ENCODE data around the gene CHST4. TPM values are rescaled to one million over a fixed set of nuclear protein-coding genes. Genes with fewer than 3 reads are reported as not detected.
A peak's percentile ranks its signal among the peaks of the same experiment; 100 is the strongest.

Gene CHST4
- total and polyA plus RNA-seq, 2 donors (not counting 3 experiments of a cell fraction or from before 2014, with no cell fraction given) = not detected

GRCh38 chr16:71484006-71484893 is 42.0 kb upstream of the CHST4 start:
- Histone ChIP-seq H3K4me3 (replicated peaks in 1 of 3; ENCODE audit: insufficient read depth in 1 of 3, low read depth in 1 of 3, low read length in 3 of 3) (peak overlapping the region; percentile 16 to 80 (median 67)), H3K27ac (ENCODE audit: insufficient read depth, low read depth, low read length) (peak overlapping the region; percentile 76), H3K9ac (replicated peaks; ENCODE audit: extremely low read depth, insufficient read depth, low read length) (peak overlapping the region; percentile 90), H2AFZ (ENCODE audit: low read depth, low read length) (peak overlapping the region; percentile 94), H3K79me2 (ENCODE audit: control insufficient read depth, insufficient read depth, low read length) (no peaks in the 10 kb centered on the region), H3K36me3 (ENCODE audit: control insufficient read depth in 2 of 2, extremely low read depth in 1 of 2, insufficient read depth in 2 of 2, low read length in 2 of 2) (no peaks in the 10 kb centered on the region), H3K9me1 (replicated peaks; ENCODE audit: control insufficient read depth, extremely low read depth, insufficient read depth, low read length) (no peaks in the 10 kb centered on the region), H3K4me1 (ENCODE audit: control insufficient read depth, extremely low read depth, insufficient read depth, low read length) (peaks cover 4% of the 10 kb centered on the region), H3K27me3 (ENCODE audit: control insufficient read depth in 2 of 2, insufficient read depth in 2 of 2, low read length in 2 of 2) (no peaks in the 10 kb centered on the region), H3K9me3 (replicated peaks; ENCODE audit: control insufficient read depth, insufficient read depth, low read length) (no peaks in the 10 kb centered on the region), H4K20me1 (replicated peaks; ENCODE audit: control insufficient read depth, extremely low read depth, insufficient read depth, low read length) (no peaks in the 10 kb centered on the region), H3K4me2 (ENCODE audit: insufficient read depth, low read length) (peak overlapping the region; percentile 93)
- DNase-seq (ENCODE audit: low read depth, low spot score) (peak; percentile 88), FAIRE-seq (peak; percentile 100)
- CTCF ChIA-PET = interaction anchor here (1.1 to 1.4 kb wide), 4 partner anchors 15 to 72 kb away, joined by 4 to 7 read pairs (median 6); partner anchors contain the start of gene ZNF23
- BruUV-seq (replicated peaks) = TSS peak; percentile 83
- intact Hi-C loops (cut with micrococcal nuclease) (loop anchor here (1.0 to 5.0 kb wide), 2 partner anchors 22 to 128 kb away; partner anchors contain the start of gene ZNF23), dilution Hi-C loops (cut with MboI; ENCODE audit: extremely low pct_ligation_motif_present, low sequenced_read_pairs) (no loop called here)
- POLR2A ChIA-PET = interaction anchor here (0.6 to 1.4 kb wide), 3 partner anchors 22 to 151 kb away, joined by 4 to 8 read pairs (median 5); partner anchors contain the start of gene ZNF23
- no peak for TF ChIP-seq CTCF (IDR thresholded peaks at IDR 0.05; ENCODE audit: extremely low read depth in 1 of 2, insufficient read depth in 1 of 2, low read depth in 1 of 2, low read length in 2 of 2)
- peak; percentile 70 for TF ChIP-seq POLR2A (IDR thresholded peaks at IDR 0.05; ENCODE audit: low read depth, low read length)
- peak; percentile 61 for TF ChIP-seq POLR2AphosphoS5 (IDR thresholded peaks at IDR 0.05; ENCODE audit: insufficient read depth, low read depth, low read length)

- ChIA-PET CTCF (interaction anchor here (1.4 to 2.5 kb wide), 2 partner anchors 10 kb away, joined by 5 to 12 read pairs; no protein-coding TSS in a partner anchor), POLR2A (no interaction called here)
- dilution Hi-C loops (cut with MboI; ENCODE audit: extremely low pct_ligation_motif_present, low sequenced_read_pairs) = no loop called here
Measured at GRCh38 chr16:71489122-71489521, 37.1 kb upstream of the CHST4 start, which contains the start of gene ZNF19. TSS of gene ZNF19 (minus strand) at chr16:71489324. CDS start at chr16:71482114, 7,210 bp downstream.

More at GRCh38 chr16:71489122-71489521, 37.1 kb upstream of the CHST4 start, which contains the start of gene ZNF19:
- H3K9me1 ChIP-seq (replicated peaks; ENCODE audit: control insufficient read depth, extremely low read depth, insufficient read depth, low read length) = no peaks in the 10 kb centered on the region
- no peak for FAIRE-seq
- BruUV-seq (replicated peaks) = no TSS peak
- no peak for DNase-seq (ENCODE audit: low read depth, low spot score)
- H3K79me2 ChIP-seq (ENCODE audit: control insufficient read depth, insufficient read depth, low read length) = no peaks in the 10 kb centered on the region
- H3K27me3 ChIP-seq (ENCODE audit: control insufficient read depth in 2 of 2, insufficient read depth in 2 of 2, low read length in 2 of 2) = peaks cover 0 to 5% of the 10 kb centered on the region in 2 experiments
- no peak within 1 kb of the TSS for H3K4me2 ChIP-seq (ENCODE audit: insufficient read depth, low read length)
- no peaks in the 10 kb centered on the region for H3K36me3 ChIP-seq (ENCODE audit: control insufficient read depth in 2 of 2, extremely low read depth in 1 of 2, insufficient read depth in 2 of 2, low read length in 2 of 2)
- H3K4me3 ChIP-seq (replicated peaks in 1 of 3; ENCODE audit: insufficient read depth in 1 of 3, low read depth in 1 of 3, low read length in 3 of 3) = no peak within 1 kb of the TSS
- no peak within 1 kb of the TSS for H3K9ac ChIP-seq (replicated peaks; ENCODE audit: extremely low read depth, insufficient read depth, low read length)
- H2AFZ ChIP-seq (ENCODE audit: low read depth, low read length) = no peak within 1 kb of the TSS
- no peaks in the 10 kb centered on the region for H4K20me1 ChIP-seq (replicated peaks; ENCODE audit: control insufficient read depth, extremely low read depth, insufficient read depth, low read length)
- TF ChIP-seq POLR2AphosphoS5 (IDR thresholded peaks at IDR 0.05; ENCODE audit: insufficient read depth, low read depth, low read length) (no peak), FOS (IDR thresholded peaks at IDR 0.05; ENCODE audit: borderline replicate concordance, insufficient read depth, low read length) (no peak), CTCF (IDR thresholded peaks at IDR 0.05; ENCODE audit: extremely low read depth in 1 of 2, insufficient read depth in 1 of 2, low read depth in 1 of 2, low read length in 2 of 2) (no peak), MAX (IDR thresholded peaks at IDR 0.05; ENCODE audit: insufficient read depth, insufficient read length) (no peak), MYC (IDR thresholded peaks at IDR 0.05; ENCODE audit: low read depth, low read length) (no peak), POLR2A (IDR thresholded peaks at IDR 0.05; ENCODE audit: low read depth, low read length) (no peak), EZH2 (IDR thresholded peaks at IDR 0.05; ENCODE audit: borderline replicate concordance, low read depth, low read length, severe bottlenecking) (no peak), GATA2 (IDR thresholded peaks at IDR 0.05; ENCODE audit: insufficient read depth, insufficient read length, low read depth, low read length) (no peak), JUN (IDR thresholded peaks at IDR 0.05; ENCODE audit: borderline replicate concordance, insufficient read depth, insufficient read length, low read depth) (no peak)
- intact Hi-C loops (cut with micrococcal nuclease) = no loop called here
- H3K9me3 ChIP-seq (replicated peaks; ENCODE audit: control insufficient read depth, insufficient read depth, low read length) = no peaks in the 10 kb centered on the region
- no peak within 1 kb of the TSS for H3K27ac ChIP-seq (ENCODE audit: insufficient read depth, low read depth, low read length)
- peaks cover 4% of the 10 kb centered on the region for H3K4me1 ChIP-seq (ENCODE audit: control insufficient read depth, extremely low read depth, insufficient read depth, low read length)
